NB4 (cell line): ENCODE results near the gene SH2D7.

ENCODE experiments used
- POLR2A ChIP-seq: IDR thresholded peaks from 2 replicates; pipeline ENCODE4 v1.6.1; 2011; ENCODE audit warnings: mild to moderate bottlenecking; ENCODE audit not compliant: insufficient read length; ENCODE audit errors: extremely low read depth
- TF ChIP-seq, protein P1 (sequence below): IDR thresholded peaks from one replicate; pipeline ENCODE4 v1.5.1; 2012; ENCODE audit warnings: low read depth, low read length
- TF ChIP-seq, protein P2 (sequence below): IDR thresholded peaks from 2 replicates; pipeline ENCODE4 v1.6.1; 2011; ENCODE audit warnings: low read depth, low read length

DNA sequence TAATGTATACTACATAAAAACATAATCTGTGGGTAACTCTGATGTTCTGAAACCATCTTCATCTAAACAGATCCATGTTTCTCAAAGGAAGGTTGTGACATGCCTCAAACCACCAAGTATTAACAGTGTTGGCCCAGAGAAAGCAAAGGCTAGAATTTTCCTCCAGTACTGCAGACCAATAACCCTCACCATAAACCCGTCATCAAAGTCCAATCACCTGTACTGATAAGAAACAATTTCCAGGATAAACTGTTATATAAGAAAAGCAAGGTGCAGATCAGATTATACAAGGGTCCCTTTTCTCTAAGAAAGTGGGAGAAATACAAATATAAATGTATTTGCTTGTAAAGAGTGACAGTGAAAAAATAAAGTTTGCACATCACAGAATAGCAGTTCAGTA lies 47.2 kb upstream of the SH2D7 start:
- TF ChIP-seq, protein P1, sequence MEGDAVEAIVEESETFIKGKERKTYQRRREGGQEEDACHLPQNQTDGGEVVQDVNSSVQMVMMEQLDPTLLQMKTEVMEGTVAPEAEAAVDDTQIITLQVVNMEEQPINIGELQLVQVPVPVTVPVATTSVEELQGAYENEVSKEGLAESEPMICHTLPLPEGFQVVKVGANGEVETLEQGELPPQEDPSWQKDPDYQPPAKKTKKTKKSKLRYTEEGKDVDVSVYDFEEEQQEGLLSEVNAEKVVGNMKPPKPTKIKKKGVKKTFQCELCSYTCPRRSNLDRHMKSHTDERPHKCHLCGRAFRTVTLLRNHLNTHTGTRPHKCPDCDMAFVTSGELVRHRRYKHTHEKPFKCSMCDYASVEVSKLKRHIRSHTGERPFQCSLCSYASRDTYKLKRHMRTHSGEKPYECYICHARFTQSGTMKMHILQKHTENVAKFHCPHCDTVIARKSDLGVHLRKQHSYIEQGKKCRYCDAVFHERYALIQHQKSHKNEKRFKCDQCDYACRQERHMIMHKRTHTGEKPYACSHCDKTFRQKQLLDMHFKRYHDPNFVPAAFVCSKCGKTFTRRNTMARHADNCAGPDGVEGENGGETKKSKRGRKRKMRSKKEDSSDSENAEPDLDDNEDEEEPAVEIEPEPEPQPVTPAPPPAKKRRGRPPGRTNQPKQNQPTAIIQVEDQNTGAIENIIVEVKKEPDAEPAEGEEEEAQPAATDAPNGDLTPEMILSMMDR = no peak
- no peak for TF ChIP-seq POLR2A
- TF ChIP-seq, protein P2, sequence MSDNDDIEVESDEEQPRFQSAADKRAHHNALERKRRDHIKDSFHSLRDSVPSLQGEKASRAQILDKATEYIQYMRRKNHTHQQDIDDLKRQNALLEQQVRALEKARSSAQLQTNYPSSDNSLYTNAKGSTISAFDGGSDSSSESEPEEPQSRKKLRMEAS = no peak
